Activated CD8-positive, alpha-beta memory T cell treated with anti-CD3 and anti-CD28 coated beads for 48 hours (primary cell): Measurements from ENCODE around the gene WNT3.
"Not testable (repeated sequence)": the region's sequence is repeated elsewhere in the genome, so short reads cannot be mapped to it uniquely, and the experiment has no call there.

Experiments
- DNase-seq, 3 experiments: peaks; one replicate each; pipeline ENCODE4 v3.0.0-alpha.2; 2020; ENCODE audit warnings: low read depth in 2 of 3, low spot score in 2 of 3

WNT3 gene

GRCh38 chr17:46768540-46768870 lies 50.0 kb downstream of the WNT3 start:
- no peak for DNase-seq

- DNase-seq: no peak
Measured at GRCh38 chr17:46766493-46767491, 51.7 kb downstream of the WNT3 start.

- no peak for DNase-seq
Measured at GRCh38 chr17:46765453-46765852, 53.0 kb downstream of the WNT3 start.

GRCh38 chr17:46764709-46765401 lies 53.6 kb downstream of the WNT3 start:
- no peak for DNase-seq

GRCh38 chr17:46764000-46764708 lies 54.3 kb downstream of the WNT3 start:
- DNase-seq: no peak

- DNase-seq: no peak
Measured at GRCh38 chr17:46763416-46763815, 55.1 kb downstream of the WNT3 start.

GRCh38 chr17:46759141-46759540 lies 59.4 kb downstream of the WNT3 start:
- no peak for DNase-seq

GRCh38 chr17:46758614-46759013 lies 59.9 kb downstream of the WNT3 start:
- no peak for DNase-seq

- DNase-seq: not testable (repeated sequence)
Measured at GRCh38 chr17:46757588-46757987, 60.9 kb downstream of the WNT3 start.

- DNase-seq: no peak
Measured at GRCh38 chr17:46756861-46757260, 61.6 kb downstream of the WNT3 start.

GRCh38 chr17:46756081-46756735 lies 62.3 kb downstream of the WNT3 start:
- DNase-seq: no peak

GRCh38 chr17:46753776-46754175 lies 64.7 kb downstream of the WNT3 start:
- no peak for DNase-seq

GRCh38 chr17:46751425-46751824 lies 67.1 kb downstream of the WNT3 start:
- DNase-seq: no peak

GRCh38 chr17:46745376-46745775 lies 73.1 kb downstream of the WNT3 start:
- DNase-seq: no peak

- no peak for DNase-seq
Measured at GRCh38 chr17:46744441-46744840, 74.1 kb downstream of the WNT3 start.

GRCh38 chr17:46742565-46743270 lies 75.8 kb downstream of the WNT3 start:
- no peak for DNase-seq

GRCh38 chr17:46741122-46741730 lies 77.3 kb downstream of the WNT3 start:
- no peak for DNase-seq

GRCh38 chr17:46739982-46740381 lies 78.5 kb downstream of the WNT3 start:
- no peak for DNase-seq

GRCh38 chr17:46738544-46738943 lies 79.9 kb downstream of the WNT3 start:
- DNase-seq: no peak

- no peak for DNase-seq
Measured at GRCh38 chr17:46737326-46737725, 81.2 kb downstream of the WNT3 start.
